Osteocyte (in vitro differentiated cells): ENCODE measurements around the gene METAP1D. TPM values are rescaled to one million over a fixed set of nuclear protein-coding genes. Genes with fewer than 3 reads are reported as not detected.

Experiments
- DNase-seq: peaks from one replicate; pipeline ENCODE4 v3.0.0; 2021; ENCODE audit warnings: mixed read lengths; ENCODE audit not compliant: unreplicated experiment; ENCODE audit errors: extremely low spot score
- H3K27ac Mint-ChIP-seq: one replicate; pipeline ENCODE4 v1.8.0; 2021; ENCODE audit warnings: mild to moderate bottlenecking, mixed read lengths; ENCODE audit not compliant: unreplicated experiment
- H3K27me3 Mint-ChIP-seq: one replicate; pipeline ENCODE4 v1.8.0; 2021; ENCODE audit warnings: mixed read lengths; ENCODE audit not compliant: unreplicated experiment
- H3K36me3 Mint-ChIP-seq: one replicate; pipeline ENCODE4 v1.8.0; 2021; ENCODE audit warnings: mixed read lengths; ENCODE audit not compliant: unreplicated experiment
- H3K4me1 Mint-ChIP-seq: one replicate; pipeline ENCODE4 v1.8.0; 2021; ENCODE audit warnings: mixed read lengths; ENCODE audit not compliant: unreplicated experiment
- H3K4me3 Mint-ChIP-seq: one replicate; pipeline ENCODE4 v1.8.0; 2021; ENCODE audit warnings: mild to moderate bottlenecking, moderate library complexity, mixed read lengths; ENCODE audit not compliant: unreplicated experiment
- H3K9me3 Mint-ChIP-seq: one replicate; pipeline ENCODE4 v1.8.0; 2021; ENCODE audit warnings: mixed read lengths; ENCODE audit not compliant: unreplicated experiment
- total RNA-seq: library from RNA; stranded (reverse); gene quantifications from 2 replicates; pipeline ENCODE4 v1.2.1, GENCODE V29; 2021
- TF ChIP-seq, protein P1 (sequence below): fragments of 200-600 bp; sonication (generic); IDR thresholded peaks from 2 replicates; pipeline ENCODE4 v1.5.0; 2021; ENCODE audit warnings: antibody characterized with exemption, mild to moderate bottlenecking, moderate library complexity

Gene METAP1D
- total RNA-seq, 1 donor from 2014 or later = 8.5 TPM

DNA sequence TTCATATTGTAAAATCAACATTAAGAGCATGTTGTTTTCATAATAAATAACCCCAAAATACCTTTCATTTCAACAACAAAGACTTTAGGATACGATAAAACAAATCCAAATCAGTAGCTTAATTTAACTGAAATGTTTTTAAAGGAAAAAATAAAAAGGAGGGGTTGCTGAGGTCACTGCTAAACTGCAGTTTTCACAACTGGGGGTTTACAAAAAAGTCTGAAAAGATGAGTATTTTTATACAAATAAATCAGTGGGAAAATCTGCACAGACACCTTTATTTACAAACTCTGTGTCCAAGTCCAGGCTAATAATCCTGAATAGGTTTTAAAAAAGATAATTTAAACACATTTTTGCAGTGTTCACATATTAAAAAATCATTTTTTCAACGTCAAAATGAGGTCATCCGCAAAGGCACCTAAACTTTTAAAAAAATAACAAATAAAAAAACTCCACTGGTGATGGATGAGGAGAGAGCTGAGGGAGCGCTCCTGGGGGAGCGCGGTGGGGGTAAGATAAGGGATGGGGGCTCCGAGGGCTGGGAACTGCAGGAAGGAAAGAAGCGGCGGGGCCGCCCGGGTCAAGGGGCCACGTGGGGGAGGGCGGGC lies 99.8 kb downstream of the METAP1D start:
- TF ChIP-seq, protein P1, sequence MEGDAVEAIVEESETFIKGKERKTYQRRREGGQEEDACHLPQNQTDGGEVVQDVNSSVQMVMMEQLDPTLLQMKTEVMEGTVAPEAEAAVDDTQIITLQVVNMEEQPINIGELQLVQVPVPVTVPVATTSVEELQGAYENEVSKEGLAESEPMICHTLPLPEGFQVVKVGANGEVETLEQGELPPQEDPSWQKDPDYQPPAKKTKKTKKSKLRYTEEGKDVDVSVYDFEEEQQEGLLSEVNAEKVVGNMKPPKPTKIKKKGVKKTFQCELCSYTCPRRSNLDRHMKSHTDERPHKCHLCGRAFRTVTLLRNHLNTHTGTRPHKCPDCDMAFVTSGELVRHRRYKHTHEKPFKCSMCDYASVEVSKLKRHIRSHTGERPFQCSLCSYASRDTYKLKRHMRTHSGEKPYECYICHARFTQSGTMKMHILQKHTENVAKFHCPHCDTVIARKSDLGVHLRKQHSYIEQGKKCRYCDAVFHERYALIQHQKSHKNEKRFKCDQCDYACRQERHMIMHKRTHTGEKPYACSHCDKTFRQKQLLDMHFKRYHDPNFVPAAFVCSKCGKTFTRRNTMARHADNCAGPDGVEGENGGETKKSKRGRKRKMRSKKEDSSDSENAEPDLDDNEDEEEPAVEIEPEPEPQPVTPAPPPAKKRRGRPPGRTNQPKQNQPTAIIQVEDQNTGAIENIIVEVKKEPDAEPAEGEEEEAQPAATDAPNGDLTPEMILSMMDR = no peak
- no peaks in the 10 kb centered on the region for H3K27me3 Mint-ChIP-seq
- H3K4me3 Mint-ChIP-seq = peak overlapping the region; percentile 96
- peaks cover 6% of the 10 kb centered on the region for H3K36me3 Mint-ChIP-seq
- DNase-seq = no peak
- peak overlapping the region; percentile 94 for H3K27ac Mint-ChIP-seq
- H3K4me1 Mint-ChIP-seq = peaks cover 58% of the 10 kb centered on the region
- H3K9me3 Mint-ChIP-seq = no peaks in the 10 kb centered on the region

DNA sequence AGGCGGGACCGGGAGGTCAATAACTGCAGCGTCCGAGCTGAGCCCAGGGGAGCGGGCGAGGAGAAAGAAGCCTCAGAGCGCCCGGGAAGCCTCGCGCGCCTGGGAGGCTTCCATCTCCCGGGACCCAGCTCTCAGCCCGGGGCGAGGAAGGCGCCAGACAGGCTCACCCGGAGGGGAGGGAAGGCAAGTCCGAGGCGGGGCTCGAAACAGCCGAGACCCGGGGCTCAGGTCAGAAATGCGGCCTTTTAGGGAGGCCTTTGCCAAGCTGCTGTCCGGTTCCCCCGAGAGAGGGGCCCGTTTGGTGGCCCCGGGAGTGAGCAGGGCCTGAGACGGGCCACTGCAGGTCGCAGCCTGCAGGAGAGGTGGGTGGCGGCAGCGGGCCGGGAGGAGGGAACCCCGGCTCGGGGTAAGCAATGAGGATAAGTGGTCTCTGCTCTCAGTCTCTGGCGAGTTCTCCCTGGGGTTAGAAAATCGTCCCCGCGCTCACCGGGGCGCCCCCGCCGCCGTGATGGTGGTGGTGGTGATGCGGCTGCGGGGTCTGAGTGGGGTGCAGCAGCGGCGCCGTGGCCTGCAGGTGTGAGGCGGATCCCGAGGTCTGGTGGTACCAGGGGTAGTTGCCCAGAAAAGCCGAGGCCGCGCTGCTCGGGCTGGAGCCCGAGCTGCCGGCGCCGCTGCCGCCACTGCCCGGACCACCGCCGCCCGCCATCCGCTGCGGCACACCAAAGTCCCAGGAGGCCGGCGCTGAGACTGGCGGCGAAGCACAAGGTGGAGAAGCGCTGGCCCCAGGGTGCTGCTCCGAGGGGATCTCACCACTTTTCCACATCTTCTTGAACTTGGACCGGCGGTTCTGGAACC lies 100.6 kb downstream of the METAP1D start:
- H3K27ac Mint-ChIP-seq = peak overlapping the region; percentile 94
- DNase-seq = no peak
- no peaks in the 10 kb centered on the region for H3K9me3 Mint-ChIP-seq
- TF ChIP-seq, protein P1 = no peak
- H3K4me1 Mint-ChIP-seq = peaks cover 57% of the 10 kb centered on the region
- H3K4me3 Mint-ChIP-seq = peak overlapping the region; percentile 96
- no peaks in the 10 kb centered on the region for H3K27me3 Mint-ChIP-seq
- H3K36me3 Mint-ChIP-seq = peaks cover 6% of the 10 kb centered on the region

DNA sequence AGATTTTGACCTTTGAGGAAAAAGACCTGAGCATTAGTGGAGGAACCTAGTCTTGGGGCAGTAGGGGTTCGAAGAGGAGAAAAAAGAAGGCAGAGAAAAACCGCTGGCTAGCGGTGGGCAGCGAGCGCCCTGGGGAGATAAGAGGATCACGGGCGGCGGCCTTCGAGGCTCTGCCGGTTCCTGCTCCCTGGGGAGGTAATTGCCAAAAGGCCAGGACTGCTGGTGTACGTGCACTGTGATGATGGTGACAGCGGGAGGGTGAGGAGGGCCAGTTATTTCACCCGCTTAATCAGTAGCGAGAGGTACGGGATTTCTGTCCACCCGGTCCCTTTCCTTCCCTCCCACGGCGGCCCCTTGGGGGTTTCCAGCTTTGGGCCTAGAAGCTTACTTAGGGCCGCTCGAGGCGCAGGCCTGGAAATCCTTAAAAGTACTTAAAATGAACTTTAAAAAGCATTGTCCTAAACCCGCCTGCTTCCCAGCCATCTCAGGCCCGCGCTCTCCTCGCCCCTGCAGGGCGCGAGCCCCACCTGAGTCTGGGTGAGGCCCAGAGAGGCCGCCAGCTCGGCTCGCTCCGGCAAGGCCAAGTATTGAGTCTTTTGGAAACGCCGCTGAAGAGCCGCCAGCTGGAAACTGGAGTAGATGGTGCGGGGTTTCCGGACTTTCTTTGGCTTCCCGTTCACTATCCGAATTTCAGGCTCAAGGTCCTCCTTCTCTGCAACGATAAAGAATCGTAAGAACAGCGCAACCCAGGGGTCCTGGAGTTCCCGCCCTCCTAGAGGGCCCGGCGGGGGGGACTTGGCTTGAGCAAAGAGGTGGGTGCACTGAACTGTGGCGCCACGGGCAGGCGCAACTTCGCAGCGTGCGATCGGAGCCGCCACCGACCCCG lies 101.4 kb downstream of the METAP1D start:
- Mint-ChIP-seq H3K27me3 (no peaks in the 10 kb centered on the region), H3K36me3 (peaks cover 6% of the 10 kb centered on the region), H3K4me3 (peak overlapping the region; percentile 96), H3K4me1 (peaks cover 57% of the 10 kb centered on the region), H3K9me3 (no peaks in the 10 kb centered on the region), H3K27ac (peak overlapping the region; percentile 94)
- TF ChIP-seq, protein P1 = peak; percentile 9
- DNase-seq = no peak

DNA sequence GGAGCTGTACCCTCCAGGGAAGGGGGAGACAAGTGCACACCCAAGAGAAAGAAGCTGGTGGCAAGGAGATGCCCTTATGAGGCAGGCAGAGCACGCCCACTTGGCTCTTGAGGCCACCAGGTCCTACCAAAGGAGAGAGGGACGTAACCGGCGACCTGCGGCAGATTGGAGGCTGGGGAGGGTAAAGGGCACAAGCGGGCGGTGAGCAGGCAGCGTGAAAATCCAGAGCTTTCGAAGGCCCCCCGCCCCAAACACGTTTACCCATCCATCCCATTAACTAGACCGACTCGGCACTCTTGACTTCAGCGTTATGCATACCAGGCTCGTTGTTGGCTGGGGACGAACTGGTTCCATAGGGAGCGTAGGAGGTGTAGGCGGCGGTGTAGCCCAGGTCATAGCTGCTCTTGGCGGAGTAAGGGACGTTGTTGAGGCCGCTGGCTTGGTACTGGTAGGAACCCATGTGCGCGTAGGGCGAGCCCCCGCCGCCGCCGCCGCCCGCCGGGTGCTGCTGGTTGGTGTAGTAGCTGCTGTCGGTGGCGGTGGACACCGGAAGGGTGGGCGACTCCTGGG lies 102.2 kb downstream of the METAP1D start:
- TF ChIP-seq, protein P1 = no peak
- Mint-ChIP-seq H3K4me1 (peaks cover 59% of the 10 kb centered on the region), H3K27ac (peak overlapping the region; percentile 94), H3K27me3 (no peaks in the 10 kb centered on the region), H3K36me3 (peaks cover 6% of the 10 kb centered on the region), H3K9me3 (no peaks in the 10 kb centered on the region), H3K4me3 (peak overlapping the region; percentile 96)
- DNase-seq = peak; percentile 90
